Dermis microvascular lymphatic vessel endothelial cell (primary cell): ENCODE data around the gene SPAG5. TPM values are rescaled to one million over a fixed set of nuclear protein-coding genes. Genes with fewer than 3 reads are reported as not detected.

Experiments
- DNase-seq, 2 donors: peaks; one replicate each; pipeline versions ENCODE4 v3.0.0 to v3.0.0-alpha.2; 2010; ENCODE audit warnings: low read depth in 2 of 2
- total RNA-seq: library from RNA; depleted of rRNA; stranded (reverse); fragments of >200 nt; gene quantifications from 2 replicates; pipeline ENCODE4 v1.2.1, GENCODE V29; 2014

Gene SPAG5
- total RNA-seq, 1 donor from 2014 or later, result 22.2 TPM

DNA sequence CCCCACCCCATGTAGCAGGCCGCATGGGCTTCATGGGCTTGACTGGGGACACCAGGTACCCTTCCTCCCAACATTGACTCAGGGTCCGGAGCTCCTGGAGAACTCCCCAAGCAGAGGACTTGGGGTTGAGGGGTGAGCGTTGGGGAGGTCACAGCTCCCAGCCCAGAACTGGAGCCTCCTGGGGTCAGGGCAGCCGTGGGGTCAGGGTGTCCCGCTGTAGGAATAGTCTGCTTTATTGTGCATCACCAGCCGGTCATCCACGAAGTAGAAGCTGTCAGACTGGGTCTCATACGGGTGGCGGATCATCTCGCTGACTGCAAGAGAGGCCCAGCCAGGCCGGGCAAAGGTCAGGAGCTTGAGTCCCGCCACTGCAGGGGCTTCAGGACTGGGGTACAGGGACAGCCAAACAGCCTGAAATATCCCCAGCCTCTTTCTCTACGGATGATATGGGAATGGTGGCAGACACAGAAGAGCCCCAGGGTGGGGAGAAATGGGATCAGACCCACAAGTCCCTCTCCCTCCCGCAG lies 51.7 kb downstream of the SPAG5 start:
- no peak for DNase-seq

DNA sequence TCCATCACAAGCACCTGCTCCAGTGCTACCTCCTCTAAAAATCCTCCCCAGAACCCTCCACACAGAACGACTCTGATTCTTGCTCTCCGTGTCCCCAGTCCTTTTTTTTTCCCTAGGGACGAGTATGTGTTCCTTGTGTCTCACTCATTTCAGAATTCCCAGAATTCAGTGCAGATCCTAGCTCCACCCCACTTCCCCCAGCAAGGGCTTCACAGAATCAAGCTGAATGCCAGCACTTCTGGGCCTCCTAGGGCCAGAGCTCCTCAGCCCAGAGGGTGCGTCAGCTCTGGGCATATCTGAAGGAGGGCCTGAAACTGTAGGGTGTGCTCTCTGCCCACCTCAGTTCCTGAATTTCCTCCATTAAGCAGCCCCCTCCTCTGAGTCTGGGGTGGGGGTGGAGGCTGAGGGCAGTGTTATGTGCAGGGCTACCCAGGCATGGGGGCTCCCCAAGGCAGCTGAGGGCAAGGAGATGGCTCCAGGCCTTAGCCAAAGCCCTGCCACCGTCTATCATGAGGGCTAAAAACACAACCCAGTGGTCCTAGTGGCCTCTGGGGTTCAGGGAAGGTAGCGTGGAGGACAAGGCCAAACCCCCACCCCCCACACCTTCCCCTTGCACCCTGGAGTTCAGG lies 52.9 kb downstream of the SPAG5 start:
- no peak for DNase-seq

DNA sequence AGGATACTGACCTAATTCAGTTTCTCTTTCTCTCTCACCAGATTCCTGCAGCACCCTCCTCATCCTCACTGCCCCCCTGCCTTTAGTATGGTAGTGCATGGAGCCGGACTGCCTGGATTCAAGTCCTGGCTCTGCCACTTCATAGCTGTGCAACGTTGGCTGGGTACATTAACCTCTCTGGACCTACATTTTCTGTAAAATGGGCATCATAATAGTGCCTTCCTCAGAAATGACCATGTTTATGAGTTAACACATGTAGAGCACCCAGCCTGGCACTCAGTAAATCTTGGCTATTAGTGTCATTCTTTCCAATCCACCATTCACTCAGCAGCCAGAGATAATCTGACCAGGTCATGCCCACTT lies 53.7 kb downstream of the SPAG5 start:
- DNase-seq, result no peak

DNA sequence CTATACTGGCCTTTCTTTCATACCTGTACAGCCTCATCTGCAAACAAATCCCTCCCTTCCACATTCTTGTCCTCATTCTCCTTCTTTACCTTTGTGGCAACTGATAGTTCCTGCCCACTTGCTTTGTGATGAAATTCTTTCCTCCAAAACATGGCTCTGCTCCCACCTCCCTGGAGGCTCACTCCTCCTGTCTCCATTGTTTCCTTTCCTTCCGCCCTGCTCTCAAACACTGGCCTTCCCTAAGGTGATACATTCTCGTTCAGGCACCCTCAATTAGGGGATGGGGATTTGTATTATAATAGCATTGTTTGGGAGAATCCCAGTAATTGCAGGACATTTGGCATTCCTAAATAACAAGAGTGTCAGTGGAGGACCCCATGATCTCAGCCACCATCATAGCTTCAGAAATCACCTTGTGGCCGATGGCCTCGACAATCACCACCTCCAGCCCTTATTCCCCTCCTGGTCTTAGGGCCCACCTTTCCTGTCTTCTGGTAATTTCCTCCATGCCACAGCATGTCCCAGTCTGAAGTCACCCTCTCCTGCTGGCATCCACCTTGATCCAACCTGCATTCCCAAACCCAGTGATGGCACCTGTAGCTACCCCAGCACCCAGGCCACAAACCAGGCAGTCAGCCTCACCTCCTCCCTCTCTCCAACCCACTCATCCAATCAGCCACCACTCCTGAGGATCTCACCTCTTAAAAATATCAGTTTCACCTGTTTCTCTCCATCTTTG lies 54.3 kb downstream of the SPAG5 start:
- DNase-seq, result no peak

DNA sequence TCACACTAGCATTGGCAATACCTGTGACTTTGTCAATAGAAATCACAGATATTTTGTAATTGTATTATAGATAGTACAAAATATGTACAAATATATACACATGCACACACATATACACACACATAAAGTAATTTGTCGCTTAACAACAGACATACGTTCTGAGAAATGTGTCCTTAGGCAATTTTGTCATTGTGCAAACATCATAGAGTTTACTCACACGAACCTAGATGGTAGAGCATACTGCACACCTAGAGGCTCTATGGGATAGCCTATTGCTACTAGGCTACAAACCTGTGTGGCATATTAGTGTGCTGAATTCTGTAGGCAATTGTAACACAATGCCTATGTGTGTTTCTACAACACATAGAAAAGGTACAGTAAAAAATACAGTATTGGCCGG lies 57.4 kb downstream of the SPAG5 start:
- no peak for DNase-seq

DNA sequence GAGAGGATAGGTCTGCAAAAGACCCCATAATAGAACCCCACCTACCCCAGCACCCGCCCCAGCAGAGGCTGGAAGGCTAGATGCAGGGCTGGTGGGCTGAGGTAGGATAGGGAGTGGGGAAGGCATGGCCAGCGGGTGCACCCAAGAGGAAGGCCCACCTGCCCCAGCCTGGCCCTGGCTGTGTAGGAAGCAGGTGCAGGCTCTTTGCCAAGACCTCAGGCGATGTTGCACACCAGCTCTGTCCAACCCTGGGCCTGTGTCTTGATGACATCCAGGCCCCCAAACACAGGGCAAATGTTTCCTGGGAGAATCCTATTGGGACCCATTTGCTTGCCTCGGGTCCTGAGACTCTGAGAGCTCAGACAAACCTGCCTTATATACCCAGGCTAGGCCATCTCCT lies 58.6 kb downstream of the SPAG5 start:
- no peak for DNase-seq

DNA sequence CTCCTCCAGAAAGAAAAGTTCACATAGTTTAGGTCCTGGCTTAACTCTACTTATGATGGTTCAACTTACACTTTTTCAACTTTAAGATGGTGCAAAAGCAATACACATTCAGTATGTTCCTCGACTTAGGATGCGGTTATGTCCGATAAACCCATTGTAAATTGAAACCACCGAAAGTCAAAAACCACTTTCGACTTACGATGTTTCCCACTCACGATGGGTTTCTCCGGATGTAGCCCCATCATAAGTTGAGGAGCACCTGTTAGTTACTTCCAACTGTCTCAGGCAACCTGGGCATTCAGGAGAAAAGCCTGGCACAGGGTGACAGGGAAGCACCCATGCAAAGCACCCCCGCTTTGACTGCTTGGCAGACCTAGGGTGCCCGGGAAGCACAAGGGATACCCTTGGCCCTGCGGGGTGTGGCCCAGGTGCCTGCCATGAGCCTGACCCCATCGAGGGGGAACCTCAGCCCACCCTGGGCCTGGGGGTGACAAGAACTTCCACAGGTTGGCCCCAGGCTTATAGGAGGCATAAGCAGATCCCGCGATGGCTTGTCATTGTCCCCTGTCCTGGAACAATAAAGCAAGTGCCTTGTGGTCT lies 60.4 kb downstream of the SPAG5 start:
- DNase-seq, result no peak

DNA sequence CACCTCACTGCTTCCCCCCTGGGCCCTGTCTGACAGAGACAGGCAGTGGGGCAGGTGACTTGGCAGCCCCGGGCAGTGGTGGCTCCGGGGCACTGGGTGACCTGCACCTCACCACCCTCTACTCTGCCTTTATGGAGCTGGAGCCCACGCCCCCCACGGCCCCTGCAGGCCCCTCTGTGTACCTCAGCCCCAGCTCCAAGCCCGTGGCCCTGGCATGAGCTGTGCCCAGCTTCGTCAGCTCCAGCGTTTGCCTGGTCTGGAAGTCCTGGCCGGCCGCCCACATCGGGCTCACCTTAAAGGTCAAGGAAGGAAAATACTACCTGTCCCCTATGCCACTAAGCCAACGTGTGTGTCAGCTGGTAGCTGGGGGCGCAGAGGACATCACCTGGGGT lies 61.6 kb downstream of the SPAG5 start:
- no peak for DNase-seq

DNA sequence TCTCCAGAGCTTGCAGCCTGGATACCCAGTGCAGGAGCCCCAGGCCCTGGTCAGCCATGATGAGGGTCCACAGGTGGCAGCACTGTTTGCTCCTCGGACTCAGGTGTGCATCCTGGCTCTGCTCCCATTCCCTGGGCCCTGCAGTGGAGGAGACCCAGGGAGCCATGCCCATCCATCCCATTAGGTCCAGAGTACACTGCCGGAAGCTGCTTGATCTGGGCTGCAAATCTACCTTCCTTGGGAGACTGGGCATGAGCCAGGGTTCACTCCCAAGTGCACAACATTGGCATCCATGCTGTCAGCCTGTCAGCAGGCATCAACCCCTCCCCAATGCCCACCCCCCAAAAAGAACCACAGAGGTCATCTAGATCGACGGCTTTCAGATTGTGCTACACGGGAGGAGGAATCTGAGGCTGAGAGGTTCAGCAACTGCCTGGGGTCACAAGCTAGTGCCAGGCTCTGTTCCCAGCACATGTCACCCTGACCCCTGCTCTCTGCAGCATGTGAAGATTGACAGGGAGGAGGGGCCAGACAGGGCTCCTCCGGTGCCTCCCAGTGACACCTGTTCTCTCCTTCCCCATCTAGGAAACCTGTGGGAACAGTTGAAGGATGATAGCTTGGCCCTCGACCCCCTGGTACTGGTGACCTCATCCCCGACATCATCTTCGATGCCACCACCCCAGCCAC lies 62.1 kb downstream of the SPAG5 start:
- no peak for DNase-seq

DNA sequence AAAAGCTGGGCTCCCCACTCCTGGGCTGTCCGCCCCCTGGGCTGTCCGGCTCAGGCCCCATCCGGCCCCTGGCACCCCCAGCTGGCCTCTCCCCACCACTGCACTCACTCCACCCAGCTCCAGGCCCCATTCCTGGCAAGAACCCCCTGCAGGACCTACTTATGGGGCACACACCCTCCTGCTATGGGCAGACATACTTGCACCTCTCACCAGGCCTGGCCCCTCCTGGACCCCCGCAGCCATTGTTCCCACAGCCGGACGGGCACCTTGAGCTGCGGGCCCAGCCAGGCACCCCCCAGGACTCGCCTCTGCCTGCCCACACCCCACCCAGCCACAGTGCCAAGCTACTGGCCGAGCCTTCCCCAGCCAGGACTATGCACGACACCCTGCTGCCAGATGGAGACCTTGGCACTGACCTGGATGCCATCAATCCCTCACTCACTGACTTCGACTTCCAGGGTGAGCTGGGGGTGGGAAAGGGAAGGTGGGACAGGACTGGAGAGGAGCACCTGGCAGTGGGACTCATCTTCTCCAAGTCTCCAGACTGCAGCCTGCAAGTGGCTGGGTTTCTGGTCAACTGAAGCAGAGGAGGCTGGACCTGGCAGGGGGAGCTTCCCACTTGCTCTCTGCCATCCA lies 64.0 kb downstream of the SPAG5 start:
- DNase-seq, result no peak

DNA sequence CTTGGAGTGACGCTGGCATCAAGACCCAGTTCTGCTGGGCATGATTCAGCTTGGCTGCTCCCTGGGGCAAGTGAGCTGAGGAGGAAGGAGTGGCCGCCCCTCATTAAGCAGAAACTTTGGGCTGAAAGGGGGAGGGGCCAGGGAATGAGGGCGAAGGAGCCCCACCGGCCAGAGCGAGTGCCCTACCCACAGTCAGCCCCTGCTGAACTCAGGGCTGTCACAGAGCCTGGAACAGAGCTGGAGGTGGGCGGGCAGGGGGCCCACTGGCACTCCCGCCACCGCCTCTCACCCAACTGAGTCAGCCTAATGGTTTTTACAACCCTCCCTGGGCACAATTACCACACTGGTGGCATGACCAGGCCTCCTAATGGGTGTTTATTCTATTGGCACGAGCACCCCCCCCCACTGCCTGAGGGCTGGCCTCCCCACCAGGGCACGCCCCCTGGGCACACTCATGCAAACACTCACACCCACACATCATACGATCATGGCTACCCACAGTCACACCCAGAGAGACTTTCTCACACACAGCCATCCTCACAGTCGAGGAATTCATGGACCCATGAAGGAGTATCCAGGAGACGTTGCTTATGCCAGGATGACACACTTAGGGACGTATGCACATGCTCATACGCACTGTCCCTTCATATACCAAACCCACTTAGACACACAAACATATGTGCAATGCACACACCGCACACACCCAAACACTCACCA lies 65.6 kb downstream of the SPAG5 start:
- DNase-seq, result no peak

DNA sequence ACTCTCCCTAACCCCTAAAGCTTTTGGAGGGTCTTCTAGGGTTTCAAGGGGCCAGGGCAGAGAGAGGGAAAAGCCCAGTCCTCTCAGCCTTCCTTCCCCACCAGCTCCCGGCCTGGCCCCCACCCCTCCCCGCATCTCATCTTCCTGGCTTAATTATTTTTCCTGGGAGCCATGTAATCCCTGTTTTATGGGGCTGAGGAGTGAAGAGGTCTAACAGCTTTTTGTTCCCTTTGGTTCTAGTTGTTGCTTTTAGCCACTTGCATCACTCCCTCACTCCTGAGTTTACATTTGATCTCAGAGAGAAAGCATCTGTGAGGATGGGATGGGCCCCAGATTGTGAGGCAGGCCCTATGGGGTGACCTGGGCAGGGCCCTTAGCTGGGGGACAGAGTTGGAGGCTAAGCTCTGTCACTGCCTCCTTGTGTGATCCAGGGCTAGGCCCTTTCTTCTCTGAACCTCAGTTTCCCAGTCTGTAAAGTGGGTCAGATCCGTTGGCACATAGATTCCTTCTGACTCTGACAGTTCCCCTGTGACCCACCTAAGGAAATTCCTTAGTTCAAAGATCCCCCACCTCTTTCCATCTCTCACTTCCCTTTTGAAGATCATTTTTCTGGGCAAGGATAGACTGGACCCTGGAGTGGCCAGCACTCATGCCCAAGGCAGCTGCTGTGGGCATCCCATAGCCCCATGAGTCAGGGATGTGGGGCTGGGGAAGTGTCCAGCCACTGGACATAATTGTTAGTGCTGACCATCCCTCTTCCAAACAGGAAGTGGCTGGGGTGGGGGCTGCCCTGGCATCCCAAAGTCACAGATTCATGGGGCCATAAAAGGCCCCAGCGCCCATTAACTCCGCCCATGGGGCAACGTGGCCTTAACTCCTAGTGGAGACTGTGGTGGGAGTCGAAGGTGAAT lies 66.5 kb downstream of the SPAG5 start:
- DNase-seq, result no peak

DNA sequence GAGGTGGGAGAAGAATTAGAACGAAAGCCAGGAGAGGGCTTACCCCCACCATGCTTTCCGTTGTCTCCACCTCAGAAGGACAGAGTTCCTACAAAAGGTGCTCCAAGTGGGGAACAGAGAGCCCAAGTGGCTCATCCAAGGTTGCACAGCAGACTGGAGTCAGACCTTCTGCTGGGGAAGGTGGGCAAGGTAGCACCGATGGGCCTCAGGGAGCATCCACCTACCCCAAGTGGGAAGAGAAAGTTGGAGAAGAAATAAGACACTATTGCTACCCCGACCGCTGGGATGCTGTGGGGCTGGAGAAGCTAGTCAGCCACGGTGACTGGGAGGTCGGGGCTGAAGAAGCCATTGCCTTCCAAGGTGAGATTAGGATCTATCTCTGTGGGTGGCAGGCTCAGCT lies 67.9 kb downstream of the SPAG5 start:
- DNase-seq, result no peak

DNA sequence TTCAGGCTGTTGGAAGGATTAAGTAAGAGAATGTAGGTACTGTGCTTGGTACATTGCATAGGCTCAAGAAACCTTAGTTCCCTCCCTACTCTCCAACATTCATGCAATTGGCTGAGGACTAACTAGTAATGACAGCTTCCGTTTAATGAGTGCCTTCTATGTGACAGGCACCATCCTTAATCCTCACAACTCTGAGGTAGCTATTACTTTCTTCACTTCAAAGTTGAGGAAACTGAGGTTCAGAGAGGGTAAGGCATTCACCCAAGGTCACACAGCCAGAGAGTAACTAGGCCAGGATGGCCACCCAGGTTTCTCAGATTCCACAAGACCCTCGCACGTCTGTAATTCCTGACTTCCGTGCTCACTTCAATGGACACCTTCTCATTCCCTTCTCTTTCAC lies 68.6 kb downstream of the SPAG5 start:
- DNase-seq, result no peak

DNA sequence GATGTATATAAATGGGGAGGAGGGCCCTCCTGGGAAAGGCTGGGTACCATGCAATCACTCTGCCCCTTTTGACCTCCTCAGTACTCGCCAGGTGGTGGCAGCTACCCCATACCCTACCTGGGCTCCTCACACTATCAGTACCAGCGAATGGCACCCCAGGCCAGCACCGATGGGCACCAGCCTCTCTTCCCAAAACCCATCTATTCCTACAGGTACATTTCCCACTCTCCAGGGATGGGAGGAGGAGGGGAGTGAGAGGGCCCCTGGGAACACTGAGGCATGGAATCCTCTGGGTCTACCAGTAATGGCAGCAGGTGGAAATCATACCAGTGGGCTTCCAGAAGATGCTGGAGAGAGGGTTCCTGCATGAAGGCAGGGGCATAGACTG lies 69.8 kb downstream of the SPAG5 start:
- DNase-seq, result no peak

DNA sequence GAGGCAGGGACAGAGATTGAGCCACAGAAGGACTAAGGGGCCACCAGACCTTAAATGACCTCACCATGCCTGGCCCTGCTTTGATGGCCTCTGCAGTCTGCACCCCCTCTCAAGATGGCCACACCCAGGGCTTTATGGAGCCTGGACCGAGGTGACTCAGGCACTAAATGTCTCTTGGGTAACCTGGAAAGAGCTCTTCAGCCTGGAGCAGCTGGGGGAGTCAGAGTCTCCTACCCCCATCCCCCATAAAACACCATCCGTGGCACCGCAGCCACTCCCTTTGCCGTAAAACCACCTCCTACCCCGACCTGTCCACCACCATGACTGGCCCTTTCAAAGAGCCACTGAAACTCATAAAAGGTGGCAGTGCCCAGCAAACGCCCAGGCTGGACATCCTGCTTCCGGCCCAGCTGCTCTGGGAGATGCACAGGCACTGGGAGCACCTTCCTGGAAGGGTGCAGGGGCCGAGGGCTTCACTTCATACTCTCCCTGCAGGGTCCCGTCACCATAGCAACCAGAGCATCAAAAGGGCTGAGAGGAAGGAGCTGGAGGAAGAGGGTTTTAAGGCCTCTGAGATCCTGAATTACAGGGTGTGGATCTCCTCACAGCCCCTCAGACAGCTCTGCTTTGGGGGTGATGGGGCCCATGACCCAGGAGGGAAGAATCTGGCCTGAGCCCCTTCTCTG lies 70.4 kb downstream of the SPAG5 start:
- no peak for DNase-seq

DNA sequence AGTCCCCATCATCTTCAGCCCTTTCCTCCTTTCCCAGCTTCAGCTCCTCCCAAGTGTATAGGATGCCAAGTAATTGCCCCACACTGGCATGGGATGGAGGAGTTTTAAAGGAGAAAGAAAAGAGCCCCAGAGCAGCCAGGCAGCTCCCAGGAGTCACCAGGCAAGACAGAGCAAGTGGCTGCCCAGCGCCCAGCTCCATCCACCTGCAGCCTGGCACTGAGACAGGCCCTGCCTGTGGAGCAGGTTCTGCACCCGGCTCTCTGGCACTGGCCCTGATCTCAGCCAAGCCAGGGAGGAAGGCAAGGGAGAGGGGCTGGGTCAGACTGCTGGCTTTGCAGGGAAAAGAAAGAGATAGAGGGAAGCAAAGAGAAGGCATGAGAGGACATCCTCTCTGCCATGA lies 71.0 kb downstream of the SPAG5 start:
- no peak for DNase-seq
